A549 (cell line): ENCODE data around the gene SRRM2.

Experiments
- EHMT2 ChIP-seq: fragments of 200-600 bp; sonication (generic); IDR thresholded peaks from 2 replicates; pipeline ENCODE4 v1.6.1; 2016; ENCODE audit warnings: antibody characterized with exemption, low read depth, mild to moderate bottlenecking, moderate library complexity
- POLR2A ChIP-seq: IDR thresholded peaks from 2 replicates; pipeline ENCODE4 v1.6.1; 2012; ENCODE audit warnings: mild to moderate bottlenecking, low read length
- RAD21 ChIP-seq, 2 experiments: fragments of >200 bp in 1 of 2; sonication (Bioruptor Twin) in 1 of 2; formaldehyde crosslinking in 1 of 2; IDR thresholded peaks in 1 of 2; conservative IDR thresholded peaks in 1 of 2; 2 replicates in 1 of 2; 3 replicates in 1 of 2; pipeline ENCODE4 v1.6.1; 2012 to 2018; ENCODE audit warnings: inconsistent platforms in 1 of 2
- TF ChIP-seq, protein P1 (sequence below): fragments of >200 bp; sonication (Bioruptor Twin); formaldehyde crosslinking; IDR thresholded peaks from 3 replicates; pipeline ENCODE4 v1.5.1; 2016
- TF ChIP-seq, protein P2 (sequence below): fragments of 450-650 bp; IDR thresholded peaks from 2 replicates; pipeline ENCODE4 v1.6.1; 2014; ENCODE audit warnings: antibody characterized with exemption
- TF ChIP-seq, protein P3 (sequence below): IDR thresholded peaks from 2 replicates; pipeline ENCODE4 v1.6.1; 2012; ENCODE audit warnings: low read depth, borderline replicate concordance
- TF ChIP-seq, protein P4 (sequence below): fragments of 200-600 bp; sonication (generic); IDR thresholded peaks from 2 replicates; pipeline ENCODE4 v1.6.1; 2016; ENCODE audit warnings: antibody characterized with exemption, mild to moderate bottlenecking, moderate library complexity

DNA sequence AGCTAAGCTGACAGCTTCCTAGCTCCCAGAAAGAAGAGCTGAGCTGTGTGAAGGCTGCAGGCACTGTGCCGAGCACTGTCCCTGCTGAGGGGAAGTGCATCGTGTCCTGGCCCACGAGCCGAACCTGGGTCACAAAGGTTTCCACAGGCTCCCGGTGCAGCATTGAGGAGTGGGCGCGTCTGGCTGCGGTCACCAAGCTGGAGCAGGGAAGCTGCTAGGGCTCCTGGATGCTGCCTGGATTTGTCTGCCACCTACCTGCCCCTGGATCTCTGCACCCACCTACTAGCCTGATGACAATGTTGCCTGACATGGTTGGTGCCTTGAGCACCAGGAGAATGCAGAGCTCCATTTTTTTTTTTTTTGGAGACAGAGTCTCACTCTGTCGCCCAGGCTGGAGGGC lies 6.5 kb upstream of the SRRM2 start:
- no peak for TF ChIP-seq RAD21 (conservative IDR thresholded peaks at IDR 0.05 in 1 of 2, IDR thresholded peaks at IDR 0.05 in 1 of 2)
- TF ChIP-seq, protein P1, sequence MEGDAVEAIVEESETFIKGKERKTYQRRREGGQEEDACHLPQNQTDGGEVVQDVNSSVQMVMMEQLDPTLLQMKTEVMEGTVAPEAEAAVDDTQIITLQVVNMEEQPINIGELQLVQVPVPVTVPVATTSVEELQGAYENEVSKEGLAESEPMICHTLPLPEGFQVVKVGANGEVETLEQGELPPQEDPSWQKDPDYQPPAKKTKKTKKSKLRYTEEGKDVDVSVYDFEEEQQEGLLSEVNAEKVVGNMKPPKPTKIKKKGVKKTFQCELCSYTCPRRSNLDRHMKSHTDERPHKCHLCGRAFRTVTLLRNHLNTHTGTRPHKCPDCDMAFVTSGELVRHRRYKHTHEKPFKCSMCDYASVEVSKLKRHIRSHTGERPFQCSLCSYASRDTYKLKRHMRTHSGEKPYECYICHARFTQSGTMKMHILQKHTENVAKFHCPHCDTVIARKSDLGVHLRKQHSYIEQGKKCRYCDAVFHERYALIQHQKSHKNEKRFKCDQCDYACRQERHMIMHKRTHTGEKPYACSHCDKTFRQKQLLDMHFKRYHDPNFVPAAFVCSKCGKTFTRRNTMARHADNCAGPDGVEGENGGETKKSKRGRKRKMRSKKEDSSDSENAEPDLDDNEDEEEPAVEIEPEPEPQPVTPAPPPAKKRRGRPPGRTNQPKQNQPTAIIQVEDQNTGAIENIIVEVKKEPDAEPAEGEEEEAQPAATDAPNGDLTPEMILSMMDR: no peak
- no peak for TF ChIP-seq EHMT2
- TF ChIP-seq, protein P2, sequence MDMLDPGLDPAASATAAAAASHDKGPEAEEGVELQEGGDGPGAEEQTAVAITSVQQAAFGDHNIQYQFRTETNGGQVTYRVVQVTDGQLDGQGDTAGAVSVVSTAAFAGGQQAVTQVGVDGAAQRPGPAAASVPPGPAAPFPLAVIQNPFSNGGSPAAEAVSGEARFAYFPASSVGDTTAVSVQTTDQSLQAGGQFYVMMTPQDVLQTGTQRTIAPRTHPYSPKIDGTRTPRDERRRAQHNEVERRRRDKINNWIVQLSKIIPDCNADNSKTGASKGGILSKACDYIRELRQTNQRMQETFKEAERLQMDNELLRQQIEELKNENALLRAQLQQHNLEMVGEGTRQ: no peak
- TF ChIP-seq POLR2A: no peak
- TF ChIP-seq, protein P3, sequence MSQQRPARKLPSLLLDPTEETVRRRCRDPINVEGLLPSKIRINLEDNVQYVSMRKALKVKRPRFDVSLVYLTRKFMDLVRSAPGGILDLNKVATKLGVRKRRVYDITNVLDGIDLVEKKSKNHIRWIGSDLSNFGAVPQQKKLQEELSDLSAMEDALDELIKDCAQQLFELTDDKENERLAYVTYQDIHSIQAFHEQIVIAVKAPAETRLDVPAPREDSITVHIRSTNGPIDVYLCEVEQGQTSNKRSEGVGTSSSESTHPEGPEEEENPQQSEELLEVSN: no peak
- TF ChIP-seq, protein P4, sequence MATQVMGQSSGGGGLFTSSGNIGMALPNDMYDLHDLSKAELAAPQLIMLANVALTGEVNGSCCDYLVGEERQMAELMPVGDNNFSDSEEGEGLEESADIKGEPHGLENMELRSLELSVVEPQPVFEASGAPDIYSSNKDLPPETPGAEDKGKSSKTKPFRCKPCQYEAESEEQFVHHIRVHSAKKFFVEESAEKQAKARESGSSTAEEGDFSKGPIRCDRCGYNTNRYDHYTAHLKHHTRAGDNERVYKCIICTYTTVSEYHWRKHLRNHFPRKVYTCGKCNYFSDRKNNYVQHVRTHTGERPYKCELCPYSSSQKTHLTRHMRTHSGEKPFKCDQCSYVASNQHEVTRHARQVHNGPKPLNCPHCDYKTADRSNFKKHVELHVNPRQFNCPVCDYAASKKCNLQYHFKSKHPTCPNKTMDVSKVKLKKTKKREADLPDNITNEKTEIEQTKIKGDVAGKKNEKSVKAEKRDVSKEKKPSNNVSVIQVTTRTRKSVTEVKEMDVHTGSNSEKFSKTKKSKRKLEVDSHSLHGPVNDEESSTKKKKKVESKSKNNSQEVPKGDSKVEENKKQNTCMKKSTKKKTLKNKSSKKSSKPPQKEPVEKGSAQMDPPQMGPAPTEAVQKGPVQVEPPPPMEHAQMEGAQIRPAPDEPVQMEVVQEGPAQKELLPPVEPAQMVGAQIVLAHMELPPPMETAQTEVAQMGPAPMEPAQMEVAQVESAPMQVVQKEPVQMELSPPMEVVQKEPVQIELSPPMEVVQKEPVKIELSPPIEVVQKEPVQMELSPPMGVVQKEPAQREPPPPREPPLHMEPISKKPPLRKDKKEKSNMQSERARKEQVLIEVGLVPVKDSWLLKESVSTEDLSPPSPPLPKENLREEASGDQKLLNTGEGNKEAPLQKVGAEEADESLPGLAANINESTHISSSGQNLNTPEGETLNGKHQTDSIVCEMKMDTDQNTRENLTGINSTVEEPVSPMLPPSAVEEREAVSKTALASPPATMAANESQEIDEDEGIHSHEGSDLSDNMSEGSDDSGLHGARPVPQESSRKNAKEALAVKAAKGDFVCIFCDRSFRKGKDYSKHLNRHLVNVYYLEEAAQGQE: no peak
